H1 (cell line): ENCODE results near the gene ZNF83. TPM values are rescaled to one million over a fixed set of nuclear protein-coding genes. Genes with fewer than 3 reads are reported as not detected.

Experiments
- ASH2L ChIP-seq: fragments of 200-600, 300-600 bp; sonication (generic); IDR thresholded peaks from one replicate; pipeline ENCODE4 v1.7.1; 2017; ENCODE audit warnings: low read length
- CBX5 ChIP-seq: fragments of 300-800, 300-1000 bp; sonication (generic); IDR thresholded peaks from 2 replicates; pipeline ENCODE4 v1.7.1; 2016; ENCODE audit warnings: antibody characterized with exemption, low read length, low read depth
- GABPA ChIP-seq: IDR thresholded peaks from 2 replicates; pipeline ENCODE4 v1.6.1; 2011; ENCODE audit warnings: mild to moderate bottlenecking, low read length, moderate library complexity, borderline replicate concordance; ENCODE audit not compliant: insufficient read depth
- GTF2F1 ChIP-seq: IDR thresholded peaks from 2 replicates; pipeline ENCODE4 v1.6.1; 2012; ENCODE audit warnings: low read depth, low read length, improper control_type of control experiment, borderline replicate concordance
- HDAC2 ChIP-seq, 2 experiments: fragments of 300-600 bp in 1 of 2; sonication (generic) in 1 of 2; IDR thresholded peaks; 2 replicates each; pipeline ENCODE4 v1.6.1; 2011 to 2012; ENCODE audit warnings: low read depth in 2 of 2, low read length in 2 of 2, mild to moderate bottlenecking in 2 of 2, moderate library complexity in 2 of 2, borderline replicate concordance in 1 of 2, inconsistent platforms in 1 of 2
- KDM1A ChIP-seq: fragments of 200-600, 300-600 bp; sonication (generic); IDR thresholded peaks from 2 replicates; pipeline ENCODE4 v1.7.1; 2016; ENCODE audit warnings: mild to moderate bottlenecking, low read length, borderline replicate concordance
- PHF8 ChIP-seq: fragments of 200-600 bp; sonication (generic); conservative IDR thresholded peaks from 2 replicates; pipeline ENCODE4 v1.7.1; 2012; ENCODE audit warnings: low read depth, mild to moderate bottlenecking, inconsistent platforms, low read length, moderate library complexity
- RBBP5 ChIP-seq: IDR thresholded peaks from 2 replicates; pipeline ENCODE4 v1.7.1; 2012; ENCODE audit warnings: low read depth, mild to moderate bottlenecking, inconsistent platforms, low read length, moderate library complexity, borderline replicate concordance
- SAP30 ChIP-seq: fragments of 300-600 bp; sonication (generic); IDR thresholded peaks from 2 replicates; pipeline ENCODE4 v1.7.1; 2012; ENCODE audit warnings: low read length, moderate library complexity, mild to moderate bottlenecking, inconsistent platforms; ENCODE audit not compliant: insufficient read depth, insufficient replicate concordance
- SP1 ChIP-seq: IDR thresholded peaks from 2 replicates; pipeline ENCODE4 v1.6.1; 2011; ENCODE audit warnings: low read depth, low read length
- TBP ChIP-seq: IDR thresholded peaks from 2 replicates; pipeline ENCODE4 v1.6.1; 2011; ENCODE audit warnings: low read depth, low read length, improper control_type of control experiment
- YY1 ChIP-seq: IDR thresholded peaks from 2 replicates; pipeline ENCODE4 v1.6.1; 2011; ENCODE audit warnings: low read depth, mild to moderate bottlenecking, low read length
- ZNF274 ChIP-seq: IDR thresholded peaks from 2 replicates; pipeline ENCODE4 v1.7.0; 2012; ENCODE audit warnings: low read length, borderline replicate concordance; ENCODE audit errors: extremely low read depth
- polyA plus RNA-seq, 7 experiments: library from polyadenylated mRNA; depleted of rRNA in 3 of 7; stranded (reverse) in 5 of 7; unstranded in 2 of 7; fragments of >200 nt in 5 of 7; fragments of 200-250 nt in 2 of 7; gene quantifications; 1 replicate in 5 of 7; 2 replicates in 1 of 7; 4 replicates in 1 of 7; pipeline versions ENCODE4 v1.2.1 to v1.2.3, GENCODE V29; 2011 to 2013; ENCODE audit warnings: missing spikeins in 2 of 7, mixed read lengths in 2 of 7
- total RNA-seq: library from RNA; stranded (reverse); fragmentation: NEBNext Ultra II Directional; extraction: Animal tissue kit (Norgen Biotek cat#: 25700); gene quantifications from 2 replicates; pipeline ENCODE4 v1.2.1, GENCODE V29; 2021
- TF ChIP-seq, protein P1 (sequence below): IDR thresholded peaks from 2 replicates; pipeline ENCODE4 v1.6.1; 2012; ENCODE audit warnings: low read length, inconsistent platforms
- TF ChIP-seq, protein P2 (sequence below), 3 experiments: IDR thresholded peaks; 1 replicate in 2 of 3; 2 replicates in 1 of 3; pipeline versions ENCODE4 v1.5.1 to v1.6.1; 2011; ENCODE audit warnings: low read length in 3 of 3, mild to moderate bottlenecking in 3 of 3, inconsistent platforms in 2 of 3, low read depth in 1 of 3, moderate library complexity in 1 of 3; ENCODE audit not compliant: insufficient read depth in 1 of 3; ENCODE audit errors: control extremely low read depth in 1 of 3

Gene ZNF83
- total and polyA plus RNA-seq, 2 of the 8 experiments (the other 6 are each of a cell fraction or from before 2014, with no cell fraction given) = 13.2 to 19.4 TPM

DNA sequence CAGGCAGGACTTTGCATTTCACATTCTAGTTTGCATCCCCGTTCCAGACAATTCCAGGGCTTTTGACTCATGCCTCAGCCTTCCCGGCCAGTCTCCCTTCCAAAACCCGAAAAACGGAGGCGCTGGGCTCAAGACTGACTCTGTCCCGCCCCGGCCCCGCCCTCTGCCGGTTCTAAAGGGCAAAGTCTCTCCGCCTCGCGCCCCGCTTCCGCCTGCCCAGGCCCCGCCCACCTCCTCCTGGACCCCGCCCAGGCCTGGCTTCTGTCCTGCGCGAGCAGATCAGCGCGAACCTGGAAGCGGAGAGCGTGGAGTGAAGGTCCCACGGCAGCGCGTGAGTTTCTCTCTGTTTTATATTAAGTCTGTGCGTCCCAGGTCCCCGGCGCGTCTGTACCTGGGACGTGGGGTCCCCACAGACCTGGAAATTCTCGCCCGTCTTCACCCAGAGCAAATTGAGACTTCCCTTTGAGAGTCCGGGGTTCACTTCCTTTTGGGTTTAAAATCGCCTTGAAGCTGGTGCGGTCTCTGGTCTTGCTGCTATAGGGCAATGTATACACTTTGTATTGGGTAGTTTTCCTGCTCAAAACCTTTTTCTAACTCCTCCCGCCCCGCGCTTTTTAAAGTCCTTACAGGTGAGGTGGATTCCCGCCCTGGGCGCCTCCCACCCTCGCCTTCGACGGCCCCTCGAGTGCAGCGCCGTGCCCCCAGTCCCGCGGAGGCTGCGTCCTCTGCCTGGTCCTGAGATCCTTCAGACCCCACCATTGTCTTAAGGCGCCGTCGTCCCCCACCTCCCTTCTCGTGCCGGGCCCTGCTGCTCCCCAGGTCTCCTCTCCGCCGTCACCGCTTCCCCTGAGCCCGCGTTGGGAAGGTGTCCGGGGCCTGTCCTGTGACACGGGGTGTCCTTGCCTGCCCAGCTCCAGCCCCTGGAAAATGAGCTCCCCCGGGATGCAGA lies 36.9 kb downstream of the ZNF83 start (continued):
- TF ChIP-seq CBX5 (no peak), ASH2L (no peak), YY1 (no peak), TBP (no peak), RBBP5 (0 out of 2 replicates have a peak, but pooled peaks have one; percentile 23), ZNF274 (no peak), HDAC2 (IDR thresholded peaks at IDR 0.05; ENCODE audit: borderline replicate concordance in 1 of 2, low read depth in 2 of 2, low read length in 2 of 2) (no peak), GTF2F1 (no peak), GABPA (no peak), SP1 (0 out of 2 replicates have a peak, but pooled peaks have one; percentile 26), SAP30 (no peak), KDM1A (no peak), PHF8 (0 out of 2 replicates have a peak, but pooled peaks have one; percentile 26)
- TF ChIP-seq, protein P1, sequence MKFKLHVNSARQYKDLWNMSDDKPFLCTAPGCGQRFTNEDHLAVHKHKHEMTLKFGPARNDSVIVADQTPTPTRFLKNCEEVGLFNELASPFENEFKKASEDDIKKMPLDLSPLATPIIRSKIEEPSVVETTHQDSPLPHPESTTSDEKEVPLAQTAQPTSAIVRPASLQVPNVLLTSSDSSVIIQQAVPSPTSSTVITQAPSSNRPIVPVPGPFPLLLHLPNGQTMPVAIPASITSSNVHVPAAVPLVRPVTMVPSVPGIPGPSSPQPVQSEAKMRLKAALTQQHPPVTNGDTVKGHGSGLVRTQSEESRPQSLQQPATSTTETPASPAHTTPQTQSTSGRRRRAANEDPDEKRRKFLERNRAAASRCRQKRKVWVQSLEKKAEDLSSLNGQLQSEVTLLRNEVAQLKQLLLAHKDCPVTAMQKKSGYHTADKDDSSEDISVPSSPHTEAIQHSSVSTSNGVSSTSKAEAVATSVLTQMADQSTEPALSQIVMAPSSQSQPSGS = no peak
- TF ChIP-seq, protein P2, sequence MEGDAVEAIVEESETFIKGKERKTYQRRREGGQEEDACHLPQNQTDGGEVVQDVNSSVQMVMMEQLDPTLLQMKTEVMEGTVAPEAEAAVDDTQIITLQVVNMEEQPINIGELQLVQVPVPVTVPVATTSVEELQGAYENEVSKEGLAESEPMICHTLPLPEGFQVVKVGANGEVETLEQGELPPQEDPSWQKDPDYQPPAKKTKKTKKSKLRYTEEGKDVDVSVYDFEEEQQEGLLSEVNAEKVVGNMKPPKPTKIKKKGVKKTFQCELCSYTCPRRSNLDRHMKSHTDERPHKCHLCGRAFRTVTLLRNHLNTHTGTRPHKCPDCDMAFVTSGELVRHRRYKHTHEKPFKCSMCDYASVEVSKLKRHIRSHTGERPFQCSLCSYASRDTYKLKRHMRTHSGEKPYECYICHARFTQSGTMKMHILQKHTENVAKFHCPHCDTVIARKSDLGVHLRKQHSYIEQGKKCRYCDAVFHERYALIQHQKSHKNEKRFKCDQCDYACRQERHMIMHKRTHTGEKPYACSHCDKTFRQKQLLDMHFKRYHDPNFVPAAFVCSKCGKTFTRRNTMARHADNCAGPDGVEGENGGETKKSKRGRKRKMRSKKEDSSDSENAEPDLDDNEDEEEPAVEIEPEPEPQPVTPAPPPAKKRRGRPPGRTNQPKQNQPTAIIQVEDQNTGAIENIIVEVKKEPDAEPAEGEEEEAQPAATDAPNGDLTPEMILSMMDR (IDR thresholded peaks at IDR 0.05; ENCODE audit: control extremely low read depth in 1 of 3, insufficient read depth in 1 of 3, low read depth in 1 of 3, low read length in 3 of 3) = peak; percentile 35 to 53 (median 35)
